GM10266 (cell line): Measurements from ENCODE around the gene OPRD1.
A peak's percentile ranks its signal among the peaks of the same experiment; 100 is the strongest.

ENCODE experiments used
- DNase-seq: peaks from one replicate; pipeline ENCODE4 v3.0.0; 2012; ENCODE audit errors: extremely low spot score
- CTCF ChIP-seq: IDR thresholded peaks from 2 replicates; pipeline ENCODE4 v1.5.1; 2012; ENCODE audit warnings: mild to moderate bottlenecking, low read depth; ENCODE audit not compliant: control insufficient read depth, insufficient read depth; ENCODE audit errors: missing control alignments

The OPRD1 gene

GRCh38 chr1:28915031-28915895 is 103.3 kb downstream of the OPRD1 start:
- TF ChIP-seq CTCF: no peak
- DNase-seq: peak; percentile 53

- TF ChIP-seq CTCF: no peak
- no peak for DNase-seq
These were observed 105.8 kb downstream of the OPRD1 start for GRCh38 chr1:28917757-28918118.
